GM18907 (cell line): ENCODE measurements around the gene CD79A.

Experiments used
- ATAC-seq: cut with Tn5 transposase; IDR thresholded peaks from one replicate; pipeline ENCODE4 v1.9.1; 2021; ENCODE audit warnings: mild to moderate bottlenecking, moderate library complexity; ENCODE audit not compliant: unreplicated experiment

Gene CD79A

GRCh38 chr19:41929536-41930071 is 52.5 kb downstream of the CD79A start:
- no peak for ATAC-seq

DNA sequence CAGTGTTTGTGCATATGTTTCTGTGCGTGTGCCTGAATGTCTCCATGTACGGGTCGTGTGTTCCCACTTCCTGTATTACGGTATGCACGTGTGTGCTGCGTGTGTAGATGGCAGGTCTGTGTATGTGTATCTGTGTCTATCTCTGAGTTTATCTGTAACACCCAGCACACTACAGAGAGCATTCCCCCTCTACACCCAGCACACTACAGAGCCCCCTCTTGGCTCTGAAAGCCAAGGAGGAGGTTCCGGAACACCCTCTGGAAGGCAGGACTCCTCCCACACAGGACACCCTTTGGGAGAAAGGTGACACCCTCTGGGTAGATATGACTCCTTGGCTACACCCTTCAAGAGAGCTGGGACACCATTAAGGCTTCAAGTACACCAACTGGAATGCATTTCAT is 53.2 kb downstream of the CD79A start:
- no peak for ATAC-seq
